IMR-90 (cell line): ENCODE data around the gene C21orf58. TPM values are rescaled to one million over a fixed set of nuclear protein-coding genes. Genes with fewer than 3 reads are reported as not detected.

Experiments used
- ATAC-seq: fragments of 200-7000 bp; cut with Tn5 transposase; 2 replicates; pipeline ENCODE4 v1.9.1; 2020; ENCODE audit warnings: low read depth, mild to moderate bottlenecking, moderate library complexity
- BruUV-seq: library from RNA; stranded (reverse); fragments of 400-500 nt; replicated peaks from 2 replicates; lab custom pipeline; 2021; lab: Mats Ljungman, UMichigan
- CTCF ChIA-PET: fragments of 300-600 bp; formaldehyde crosslinking; extraction: SDS; loops from one replicate; lab custom pipeline; 2021; ENCODE audit warnings: antibody characterized with exemption; lab: Yijun Ruan, JAX
- POLR2A ChIA-PET: fragments of 300-600 bp; sonication (Branson Sonifier 250); formaldehyde crosslinking; loops from one replicate; lab custom pipeline; 2022; ENCODE audit warnings: antibody characterized with exemption; ENCODE audit not compliant: unreplicated experiment; lab: Charles Lee
- DNase-seq: peaks from one replicate; pipeline ENCODE4 v3.0.0; 2013
- H2AFZ ChIP-seq: replicated peaks from 2 replicates; pipeline ENCODE3; 2013; ENCODE audit warnings: low read length, mild to moderate bottlenecking; ENCODE audit not compliant: poor library complexity
- H2AK5ac ChIP-seq: 2 replicates; pipeline ENCODE4 v1.6.1; 2013; ENCODE audit warnings: low read depth, low read length, inconsistent platforms
- H2AK9ac ChIP-seq: replicated peaks from 2 replicates; pipeline ENCODE3; 2013; ENCODE audit warnings: mild to moderate bottlenecking, low read depth, low read length, moderate library complexity; ENCODE audit not compliant: poor library complexity
- H2BK120ac ChIP-seq: 2 replicates; pipeline ENCODE4 v1.6.1; 2013; ENCODE audit warnings: low read depth, low read length, inconsistent platforms
- H2BK15ac ChIP-seq: 3 replicates; pipeline ENCODE4 v1.6.1; 2013; ENCODE audit warnings: low read depth, low read length, inconsistent platforms
- H2BK20ac ChIP-seq: 2 replicates; pipeline ENCODE4 v1.6.1; 2013; ENCODE audit warnings: low read depth, mild to moderate bottlenecking, inconsistent platforms, low read length, moderate library complexity
- H2BK5ac ChIP-seq: 2 replicates; pipeline ENCODE4 v1.6.1; 2013; ENCODE audit warnings: mild to moderate bottlenecking, low read depth, low read length, inconsistent platforms; ENCODE audit not compliant: poor library complexity, severe bottlenecking
- H3K14ac ChIP-seq: replicated peaks from 2 replicates; pipeline ENCODE4 v1.6.1; 2013; ENCODE audit warnings: low read depth, low read length, inconsistent platforms
- H3K18ac ChIP-seq: 2 replicates; pipeline ENCODE4 v1.6.1; 2013; ENCODE audit warnings: low read depth, low read length, control low read depth
- H3K23ac ChIP-seq: 2 replicates; pipeline ENCODE4 v1.6.1; 2013; ENCODE audit warnings: low read depth, low read length, inconsistent platforms
- H3K27ac ChIP-seq: 2 replicates; pipeline ENCODE4 v1.5.1; 2013; ENCODE audit warnings: mild to moderate bottlenecking, control low read depth, low read length; ENCODE audit not compliant: insufficient read depth
- H3K27me3 ChIP-seq: 2 replicates; pipeline ENCODE4 v1.6.1; 2013; ENCODE audit warnings: low read length; ENCODE audit not compliant: control insufficient read depth, insufficient read depth
- H3K36me3 ChIP-seq: 2 replicates; pipeline ENCODE4 v1.6.1; 2013; ENCODE audit warnings: low read length, mixed read lengths; ENCODE audit not compliant: control insufficient read depth, insufficient read depth
- H3K4ac ChIP-seq: 2 replicates; pipeline ENCODE4 v1.6.1; 2013; ENCODE audit warnings: low read depth, low read length, inconsistent platforms
- H3K4me1 ChIP-seq: 2 replicates; pipeline ENCODE4 v1.6.1; 2013; ENCODE audit warnings: low read length, mixed read lengths; ENCODE audit not compliant: control insufficient read depth, insufficient read depth
- H3K4me2 ChIP-seq: 2 replicates; pipeline ENCODE4 v1.6.1; 2013; ENCODE audit warnings: low read depth, mild to moderate bottlenecking, control low read depth, low read length, moderate library complexity
- H3K4me3 ChIP-seq: 2 replicates; pipeline ENCODE4 v1.5.1; 2013; ENCODE audit warnings: low read depth, mild to moderate bottlenecking, control low read depth, low read length, moderate library complexity; ENCODE audit not compliant: insufficient read depth
- H3K56ac ChIP-seq: 2 replicates; pipeline ENCODE4 v1.6.1; 2013; ENCODE audit warnings: low read length, inconsistent platforms; ENCODE audit not compliant: insufficient read depth; ENCODE audit errors: extremely low read depth
- H3K79me1 ChIP-seq, 2 experiments: 2 replicates each; pipeline ENCODE4 v1.6.1; 2013; ENCODE audit warnings: low read length in 2 of 2, inconsistent platforms in 1 of 2, low read depth in 1 of 2
- H3K9ac ChIP-seq: 2 replicates; pipeline ENCODE4 v1.6.1; 2013; ENCODE audit warnings: low read depth, low read length, control low read depth
- H3K9me1 ChIP-seq: 2 replicates; pipeline ENCODE4 v1.6.1; 2013; ENCODE audit warnings: low read length, inconsistent platforms; ENCODE audit not compliant: insufficient read depth
- H3K9me3 ChIP-seq: 2 replicates; pipeline ENCODE4 v1.6.1; 2013; ENCODE audit warnings: low read length; ENCODE audit not compliant: control insufficient read depth, insufficient read depth
- H4K20me1 ChIP-seq: 2 replicates; pipeline ENCODE4 v1.6.1; 2013; ENCODE audit warnings: low read length, inconsistent platforms; ENCODE audit not compliant: insufficient read depth
- H4K5ac ChIP-seq: 2 replicates; pipeline ENCODE4 v1.6.1; 2013; ENCODE audit warnings: mild to moderate bottlenecking, low read depth, low read length, control low read depth
- H4K8ac ChIP-seq, 2 experiments: 2 replicates each; pipeline ENCODE4 v1.6.1; 2013; ENCODE audit warnings: low read depth in 2 of 2, low read length in 2 of 2, control low read depth in 1 of 2, inconsistent platforms in 1 of 2
- H4K91ac ChIP-seq: 2 replicates; pipeline ENCODE4 v1.6.1; 2013; ENCODE audit warnings: low read depth, low read length, inconsistent platforms; ENCODE audit not compliant: insufficient read depth
- BHLHE40 ChIP-seq: fragments of 150-350 bp; IDR thresholded peaks from 2 replicates; pipeline ENCODE4 v1.6.1; 2016; ENCODE audit warnings: mild to moderate bottlenecking, low read depth, low read length
- WGBS, 2 experiments: methylation state at CpG; one replicate each; pipeline versions ENCODE4 v1.1.5 to v1.1.7; 2013; ENCODE audit warnings: missing lambda C conversion rate in 2 of 2; ENCODE audit not compliant: insufficient read length in 1 of 2; ENCODE audit errors: extremely low coverage in 2 of 2; 5-methylcytosine and 5-hydroxymethylcytosine counted together
- dilution Hi-C: fragments of 300-500 bp; cut with HindIII; formaldehyde crosslinking; loops from one replicate; pipeline ENCODE4 v1.14.3; 2018; ENCODE audit warnings: low sequenced_read_pairs; ENCODE audit not compliant: unreplicated experiment
- in situ Hi-C: fragments of 300-500 bp; cut with MboI; formaldehyde crosslinking; loops from 3 replicates; pipeline ENCODE4 v1.14.3; 2019; ENCODE audit warnings: low sequenced_read_pairs, inconsistent platforms, mixed read lengths
- intact Hi-C: fragments of 100-400 bp; cut with micrococcal nuclease; formaldehyde crosslinking; loops from 2 replicates; pipeline ENCODE4 v1.10.0; 2022
- polyA plus RNA-seq, 3 experiments: library from polyadenylated mRNA; depleted of rRNA; stranded (reverse); fragments of >200 nt; gene quantifications; 2 replicates each; pipeline ENCODE4 v1.2.3, GENCODE V29; 2012; ENCODE audit warnings: low replicate concordance in 1 of 3
- total RNA-seq: library from RNA; depleted of rRNA; stranded (reverse); fragments of >200 nt; gene quantifications from 2 replicates; pipeline ENCODE4 v1.2.3, GENCODE V29; 2012
- TF ChIP-seq, protein P1 (sequence below): fragments of 150-350 bp; IDR thresholded peaks from 2 replicates; pipeline ENCODE4 v1.6.1; 2017; ENCODE audit warnings: mild to moderate bottlenecking, antibody characterized with exemption, low read length, low read depth

C21orf58 gene
- total and polyA plus RNA-seq, 2 of the 4 experiments (the other 2 are of a cell fraction): 2.7 to 6.2 TPM

GRCh38 chr21:46295996-46296752 is 27.5 kb downstream of the C21orf58 start:
- 71% methylated on average over 12 of the region's 29 CpGs; no CpG with 5 or more reads in 1 of the 2 experiments for WGBS, 2 experiments
- H2BK120ac ChIP-seq: no peak overlapping the region
- no peaks in the 10 kb centered on the region for H3K9me3 ChIP-seq
- dilution Hi-C loops (no loop called here), in situ Hi-C loops (no loop called here), intact Hi-C loops (no loop called here)
- BruUV-seq: no TSS peak
- no peak overlapping the region for H3K4me3 ChIP-seq
- no peaks in the 10 kb centered on the region; the same call in 1 of the 2 replicates for H4K20me1 ChIP-seq
- 0 out of 2 replicates have a peak overlapping the region, but pooled peaks have one; percentile 15 for H3K14ac ChIP-seq
- H3K56ac ChIP-seq: no peak overlapping the region
- no peak overlapping the region for H3K4me2 ChIP-seq
- ATAC-seq: no peak
- no peak overlapping the region for H3K9ac ChIP-seq
- H3K27ac ChIP-seq: no peak overlapping the region
- H3K36me3 ChIP-seq: peaks cover 13% of the 10 kb centered on the region
- peak; percentile 32 for DNase-seq
- H2BK5ac ChIP-seq: no peak overlapping the region
- no peak overlapping the region for H3K4ac ChIP-seq
- no peak overlapping the region for H3K23ac ChIP-seq
- H2AK9ac ChIP-seq: peak overlapping the region; percentile 86
- TF ChIP-seq, protein P1, sequence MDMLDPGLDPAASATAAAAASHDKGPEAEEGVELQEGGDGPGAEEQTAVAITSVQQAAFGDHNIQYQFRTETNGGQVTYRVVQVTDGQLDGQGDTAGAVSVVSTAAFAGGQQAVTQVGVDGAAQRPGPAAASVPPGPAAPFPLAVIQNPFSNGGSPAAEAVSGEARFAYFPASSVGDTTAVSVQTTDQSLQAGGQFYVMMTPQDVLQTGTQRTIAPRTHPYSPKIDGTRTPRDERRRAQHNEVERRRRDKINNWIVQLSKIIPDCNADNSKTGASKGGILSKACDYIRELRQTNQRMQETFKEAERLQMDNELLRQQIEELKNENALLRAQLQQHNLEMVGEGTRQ: 0 out of 2 replicates have a peak, but pooled peaks have one; percentile 18
- TF ChIP-seq BHLHE40: no peak
- H2AFZ ChIP-seq: peak overlapping the region; percentile 27
- H2BK15ac ChIP-seq: no peak overlapping the region
- CTCF ChIA-PET: no interaction called here
- peaks cover 4 to 7% of the 10 kb centered on the region in 2 experiments; a peak in 2 of 4 replicates for H3K79me1 ChIP-seq
- no peak overlapping the region for H4K5ac ChIP-seq
- 0 out of 2 replicates have a peak overlapping the region, but pooled peaks have one; percentile 9 for H2AK5ac ChIP-seq
- peaks cover 11% of the 10 kb centered on the region for H3K4me1 ChIP-seq
- H3K27me3 ChIP-seq: no peaks in the 10 kb centered on the region
- H2BK20ac ChIP-seq: no peak overlapping the region
- H3K9me1 ChIP-seq: no peaks in the 10 kb centered on the region; the same call in 1 of the 2 replicates
- H3K18ac ChIP-seq: no peak overlapping the region
- peak overlapping the region in 1 of 2 experiments; percentile 60; a peak in 1 of 4 replicates for H4K8ac ChIP-seq
- POLR2A ChIA-PET: interaction anchor here (0.5 kb wide), 1 partner anchor 9 kb away, joined by 7 read pairs; no protein-coding TSS in a partner anchor
- 0 out of 2 replicates have a peak overlapping the region, but pooled peaks have one; percentile 24 for H4K91ac ChIP-seq
